Fibroblast of lung (primary cell): ENCODE data around the gene MAPKAP1. TPM values are rescaled to one million over a fixed set of nuclear protein-coding genes. Genes with fewer than 3 reads are reported as not detected.

Experiments used
- DNase-seq, 2 donors: peaks; one replicate each; pipeline versions ENCODE4 v3.0.0 to v3.0.0-alpha.2; 2010; ENCODE audit warnings: low read depth in 2 of 2
- H2AFZ ChIP-seq: 2 replicates; pipeline ENCODE4 v1.5.1; 2012; ENCODE audit warnings: low read length, control low read depth, inconsistent platforms
- H3K27ac ChIP-seq: 2 replicates; pipeline ENCODE4 v1.5.1; 2011; ENCODE audit warnings: low read length, control low read depth; ENCODE audit not compliant: insufficient read depth
- H3K27me3 ChIP-seq: 2 replicates; pipeline ENCODE4 v1.5.1; 2011; ENCODE audit warnings: mild to moderate bottlenecking, low read length; ENCODE audit not compliant: control insufficient read depth, insufficient read depth
- H3K36me3 ChIP-seq: 2 replicates; pipeline ENCODE4 v1.5.1; 2011; ENCODE audit warnings: low read length; ENCODE audit not compliant: control insufficient read depth, insufficient read depth
- H3K4me1 ChIP-seq: 2 replicates; pipeline ENCODE4 v1.5.1; 2011; ENCODE audit warnings: low read length; ENCODE audit not compliant: control insufficient read depth, insufficient read depth; ENCODE audit errors: extremely low read depth
- H3K4me2 ChIP-seq: 2 replicates; pipeline ENCODE4 v1.5.1; 2011; ENCODE audit warnings: low read length, control low read depth; ENCODE audit not compliant: insufficient read depth; ENCODE audit errors: extremely low read depth
- H3K4me3 ChIP-seq, 4 experiments: fragments of 200-600 bp in 1 of 4; sonication (generic) in 1 of 4; replicated peaks in 1 of 4; 2 replicates each; pipeline ENCODE4 v1.5.1; 2011 to 2016; ENCODE audit warnings: low read length in 4 of 4, low read depth in 3 of 4, mild to moderate bottlenecking in 3 of 4, control low read depth in 2 of 4, inconsistent platforms in 1 of 4, mixed read lengths in 1 of 4; ENCODE audit not compliant: insufficient read depth in 1 of 4; ENCODE audit errors: control extremely low read depth in 1 of 4
- H3K79me2 ChIP-seq: 2 replicates; pipeline ENCODE4 v1.5.1; 2012; ENCODE audit warnings: mild to moderate bottlenecking, low read length, inconsistent platforms; ENCODE audit not compliant: control insufficient read depth, insufficient read depth
- H3K9ac ChIP-seq: 2 replicates; pipeline ENCODE4 v1.5.1; 2011; ENCODE audit warnings: mild to moderate bottlenecking, low read length, control low read depth; ENCODE audit not compliant: insufficient read depth
- H3K9me3 ChIP-seq: 2 replicates; pipeline ENCODE4 v1.5.1; 2012; ENCODE audit warnings: low read depth, low read length; ENCODE audit not compliant: control insufficient read depth, insufficient read depth
- H4K20me1 ChIP-seq: 2 replicates; pipeline ENCODE4 v1.5.1; 2011; ENCODE audit warnings: low read length; ENCODE audit not compliant: control insufficient read depth, insufficient read depth; ENCODE audit errors: extremely low read depth
- EZH2 ChIP-seq: IDR thresholded peaks from 2 replicates; pipeline ENCODE4 v1.5.1; 2012; ENCODE audit warnings: low read length, control low read depth, mild to moderate bottlenecking; ENCODE audit errors: missing control alignments
- polyA plus RNA-seq, 2 donors: library from polyadenylated mRNA; depleted of rRNA in 1 of 2; stranded (reverse) in 1 of 2; unstranded in 1 of 2; fragments of >200 nt; gene quantifications; 2 replicates each; pipeline ENCODE4 v1.2.1, GENCODE V29; 2011 to 2012; ENCODE audit warnings: missing spikeins in 1 of 2
- total RNA-seq: library from RNA; depleted of rRNA; stranded (reverse); fragments of >200 nt; gene quantifications from 2 replicates; pipeline ENCODE4 v1.2.1, GENCODE V29; 2014
- TF ChIP-seq, protein P1 (sequence below), 2 donors: IDR thresholded peaks in 1 of 2; conservative IDR thresholded peaks in 1 of 2; 1 replicate in 1 of 2; 2 replicates in 1 of 2; pipeline ENCODE4 v1.5.1; 2011 to 2012; ENCODE audit warnings: low read length in 2 of 2, control low read depth in 1 of 2, inconsistent platforms in 1 of 2, low read depth in 1 of 2, mild to moderate bottlenecking in 1 of 2

Gene MAPKAP1
- total and polyA plus RNA-seq, 2 donors (not counting 1 experiment from before 2014, with no cell fraction given) = 63.7 to 127 TPM

DNA sequence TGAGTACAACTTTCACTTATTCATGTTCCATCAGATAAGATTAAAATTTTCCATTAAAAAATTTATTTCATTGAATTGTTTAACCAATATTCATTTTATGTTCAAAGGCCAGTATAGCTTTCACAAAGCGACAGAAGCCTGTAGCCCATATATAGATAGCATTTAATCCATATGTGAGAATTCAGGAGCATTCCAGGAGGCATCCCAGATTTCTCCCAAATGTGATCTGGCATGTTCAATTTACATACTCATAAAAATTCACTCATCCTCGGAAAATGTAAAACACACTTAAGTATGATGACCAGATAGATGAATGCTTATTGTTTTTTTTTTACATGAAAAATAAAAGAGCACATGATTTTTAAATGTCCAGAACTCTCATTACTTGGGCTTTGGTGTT is 141.9 kb downstream of the MAPKAP1 start:
- H3K9me3 ChIP-seq = no peaks in the 10 kb centered on the region
- H2AFZ ChIP-seq = no peak overlapping the region
- H3K27me3 ChIP-seq = no peaks in the 10 kb centered on the region
- H4K20me1 ChIP-seq = no peaks in the 10 kb centered on the region
- H3K4me3 ChIP-seq = no peak overlapping the region
- no peaks in the 10 kb centered on the region for H3K4me1 ChIP-seq
- TF ChIP-seq, protein P1, sequence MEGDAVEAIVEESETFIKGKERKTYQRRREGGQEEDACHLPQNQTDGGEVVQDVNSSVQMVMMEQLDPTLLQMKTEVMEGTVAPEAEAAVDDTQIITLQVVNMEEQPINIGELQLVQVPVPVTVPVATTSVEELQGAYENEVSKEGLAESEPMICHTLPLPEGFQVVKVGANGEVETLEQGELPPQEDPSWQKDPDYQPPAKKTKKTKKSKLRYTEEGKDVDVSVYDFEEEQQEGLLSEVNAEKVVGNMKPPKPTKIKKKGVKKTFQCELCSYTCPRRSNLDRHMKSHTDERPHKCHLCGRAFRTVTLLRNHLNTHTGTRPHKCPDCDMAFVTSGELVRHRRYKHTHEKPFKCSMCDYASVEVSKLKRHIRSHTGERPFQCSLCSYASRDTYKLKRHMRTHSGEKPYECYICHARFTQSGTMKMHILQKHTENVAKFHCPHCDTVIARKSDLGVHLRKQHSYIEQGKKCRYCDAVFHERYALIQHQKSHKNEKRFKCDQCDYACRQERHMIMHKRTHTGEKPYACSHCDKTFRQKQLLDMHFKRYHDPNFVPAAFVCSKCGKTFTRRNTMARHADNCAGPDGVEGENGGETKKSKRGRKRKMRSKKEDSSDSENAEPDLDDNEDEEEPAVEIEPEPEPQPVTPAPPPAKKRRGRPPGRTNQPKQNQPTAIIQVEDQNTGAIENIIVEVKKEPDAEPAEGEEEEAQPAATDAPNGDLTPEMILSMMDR (conservative IDR thresholded peaks at IDR 0.05 in 1 of 2, IDR thresholded peaks at IDR 0.05 in 1 of 2; ENCODE audit: low read depth in 1 of 2, low read length in 2 of 2) = no peak
- no peak for TF ChIP-seq EZH2
- H3K79me2 ChIP-seq = no peaks in the 10 kb centered on the region
- H3K27ac ChIP-seq = no peak overlapping the region
- H3K9ac ChIP-seq = no peak overlapping the region
- no peak overlapping the region for H3K4me2 ChIP-seq
- H3K36me3 ChIP-seq = no peaks in the 10 kb centered on the region
- no peak for DNase-seq

- no peak overlapping the region for H3K4me3 ChIP-seq
- DNase-seq = peak in 1 of 2 donors; percentile 57
- no peak overlapping the region for H3K27ac ChIP-seq
- no peak overlapping the region for H3K9ac ChIP-seq
- no peaks in the 10 kb centered on the region for H3K27me3 ChIP-seq
- H2AFZ ChIP-seq = no peak overlapping the region
- no peaks in the 10 kb centered on the region for H4K20me1 ChIP-seq
- H3K36me3 ChIP-seq = no peaks in the 10 kb centered on the region
- H3K4me1 ChIP-seq = no peaks in the 10 kb centered on the region
- TF ChIP-seq EZH2 = no peak
- TF ChIP-seq, protein P1 (conservative IDR thresholded peaks at IDR 0.05 in 1 of 2, IDR thresholded peaks at IDR 0.05 in 1 of 2; ENCODE audit: low read depth in 1 of 2, low read length in 2 of 2) = no peak
- no peaks in the 10 kb centered on the region for H3K9me3 ChIP-seq
- H3K4me2 ChIP-seq = no peak overlapping the region
- no peaks in the 10 kb centered on the region for H3K79me2 ChIP-seq
Measured at GRCh38 chr9:125564631-125565030, 142.4 kb downstream of the MAPKAP1 start.

- H3K27me3 ChIP-seq = no peaks in the 10 kb centered on the region
- no peaks in the 10 kb centered on the region for H3K79me2 ChIP-seq
- H3K27ac ChIP-seq = no peak overlapping the region
- H2AFZ ChIP-seq = no peak overlapping the region
- H4K20me1 ChIP-seq = no peaks in the 10 kb centered on the region
- no peaks in the 10 kb centered on the region for H3K9me3 ChIP-seq
- no peak for DNase-seq
- H3K36me3 ChIP-seq = no peaks in the 10 kb centered on the region
- H3K4me2 ChIP-seq = no peak overlapping the region
- H3K4me3 ChIP-seq = no peak overlapping the region
- no peak for TF ChIP-seq EZH2
- TF ChIP-seq, protein P1 (conservative IDR thresholded peaks at IDR 0.05 in 1 of 2, IDR thresholded peaks at IDR 0.05 in 1 of 2; ENCODE audit: low read depth in 1 of 2, low read length in 2 of 2) = no peak
- no peak overlapping the region for H3K9ac ChIP-seq
- H3K4me1 ChIP-seq = peaks cover 3% of the 10 kb centered on the region
Measured at GRCh38 chr9:125561509-125562148, 145.4 kb downstream of the MAPKAP1 start.
